GM12864 (cell line): Measurements from ENCODE around the gene WDR17.
A peak's percentile ranks its signal among the peaks of the same experiment; 100 is the strongest.

ENCODE experiments used
- DNase-seq: peaks from one replicate; pipeline ENCODE4 v3.0.0-alpha.2; 2011; ENCODE audit warnings: low read depth
- H3K4me3 ChIP-seq: 2 replicates; pipeline ENCODE4 v1.5.1; 2011; ENCODE audit warnings: mild to moderate bottlenecking, low read depth, low read length, control low read depth
- CTCF ChIP-seq: IDR thresholded peaks from 2 replicates; pipeline ENCODE4 v1.5.1; 2011; ENCODE audit warnings: low read depth, mild to moderate bottlenecking, moderate library complexity, low read length, control low read depth, inconsistent platforms; ENCODE audit errors: missing control alignments

Gene WDR17

GRCh38 chr4:176187624-176188023, 122.0 kb downstream of the WDR17 start:
- DNase-seq = no peak
- no peak for TF ChIP-seq CTCF
- H3K4me3 ChIP-seq = no peak overlapping the region

GRCh38 chr4:176188654-176189053, 123.0 kb downstream of the WDR17 start:
- no peak overlapping the region for H3K4me3 ChIP-seq

GRCh38 chr4:176189891-176190795, 124.5 kb downstream of the WDR17 start:
- DNase-seq = no peak
- no peak overlapping the region for H3K4me3 ChIP-seq
- no peak for TF ChIP-seq CTCF

More at GRCh38 chr4:176188654-176189053, 123.0 kb downstream of the WDR17 start:
- DNase-seq = no peak
- no peak for TF ChIP-seq CTCF

- no peak for DNase-seq
- TF ChIP-seq CTCF = peak; percentile 5
Measured at GRCh38 chr4:176191974-176192373, 126.3 kb downstream of the WDR17 start.

GRCh38 chr4:176193126-176193525, 127.5 kb downstream of the WDR17 start:
- DNase-seq = no peak
- H3K4me3 ChIP-seq = no peak overlapping the region
- no peak for TF ChIP-seq CTCF

More at GRCh38 chr4:176191974-176192373, 126.3 kb downstream of the WDR17 start:
- H3K4me3 ChIP-seq = no peak overlapping the region

GRCh38 chr4:176193938-176194337, 128.3 kb downstream of the WDR17 start:
- H3K4me3 ChIP-seq = no peak overlapping the region
- DNase-seq = no peak
- TF ChIP-seq CTCF = no peak
